ENCODE results near the gene TSPAN33.
"Not testable (repeated sequence)": the region's sequence is repeated elsewhere in the genome, so short reads cannot be mapped to it uniquely, and the experiment has no call there.

Gene TSPAN33

DNA sequence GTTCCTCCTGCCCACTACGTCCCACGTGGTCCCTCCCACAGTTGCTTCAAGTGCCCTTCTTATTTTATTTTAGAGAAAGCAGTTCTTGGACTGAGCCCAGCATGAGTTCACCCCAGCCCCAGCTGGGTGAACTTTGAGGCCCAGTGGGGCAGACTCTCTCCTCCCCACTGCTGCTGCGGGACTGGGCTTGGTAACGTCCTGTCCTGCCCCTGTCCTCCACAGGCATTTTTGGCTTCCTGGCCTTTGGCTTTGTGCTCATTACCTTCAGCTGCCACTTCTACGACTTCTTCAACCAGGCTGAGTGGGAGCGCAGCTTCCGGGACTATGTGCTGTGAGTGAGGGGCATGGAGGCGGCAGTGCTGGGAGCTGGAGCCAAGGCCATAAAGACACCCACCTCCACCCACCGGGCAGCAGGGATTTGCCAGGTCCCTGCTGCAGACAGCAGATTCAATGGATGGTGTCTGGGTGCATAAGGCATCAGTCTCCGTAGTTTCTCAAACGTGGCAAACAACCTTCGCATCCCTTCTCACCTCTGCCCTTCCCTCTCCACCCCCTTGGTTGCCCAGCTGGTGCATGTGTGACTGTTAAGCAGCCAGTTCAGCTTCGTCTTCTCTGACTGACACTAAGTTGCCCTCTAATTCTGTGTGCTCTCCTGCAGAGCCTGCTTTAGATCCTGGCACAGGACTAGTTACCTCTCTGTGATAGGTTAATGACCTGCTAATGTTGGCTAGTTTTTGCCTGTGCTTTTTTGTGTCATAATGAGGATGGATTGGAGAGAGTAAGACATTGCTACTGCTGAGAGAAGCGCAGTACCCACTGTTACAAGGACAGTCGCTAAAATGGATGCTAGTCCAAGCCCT is 64.8 kb downstream of the TSPAN33 start:
- no peak for DNase-seq (ENCODE audit: low read depth)

DNA sequence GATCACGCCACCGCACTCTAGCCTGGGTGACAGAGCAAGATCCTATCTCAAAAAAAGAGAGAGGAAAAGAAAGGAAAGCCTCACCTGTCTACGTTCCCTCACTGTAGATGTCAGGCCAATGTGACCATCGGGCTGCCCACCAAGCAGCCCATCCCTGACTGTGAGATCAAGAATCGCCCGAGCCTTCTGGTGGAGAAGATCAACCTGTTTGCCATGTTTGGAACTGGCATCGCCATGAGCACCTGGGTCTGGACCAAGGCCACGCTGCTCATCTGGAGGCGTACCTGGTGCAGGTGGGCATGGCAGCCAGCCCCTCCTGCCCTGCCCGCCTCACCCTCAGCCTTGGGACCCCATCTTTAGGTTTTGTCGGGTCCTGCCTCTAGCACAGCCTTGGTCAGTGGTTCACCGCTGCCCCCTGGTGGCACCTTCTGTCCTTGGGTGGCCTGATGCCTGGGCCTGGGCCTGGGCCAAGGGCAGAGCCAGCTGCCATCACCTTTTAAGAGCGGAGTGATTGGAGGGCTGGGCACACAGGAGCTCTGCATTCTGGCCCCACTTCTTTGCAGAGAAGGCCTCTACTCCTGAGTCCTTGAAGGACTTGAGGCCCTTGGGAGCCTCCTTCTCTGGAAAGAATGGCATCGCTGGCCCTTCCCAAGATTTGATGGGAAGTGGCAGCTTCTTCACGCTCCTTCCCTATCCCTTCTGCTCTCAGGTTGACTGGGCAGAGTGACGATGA is 65.9 kb downstream of the TSPAN33 start:
- no peak for DNase-seq (ENCODE audit: low read depth)

DNA sequence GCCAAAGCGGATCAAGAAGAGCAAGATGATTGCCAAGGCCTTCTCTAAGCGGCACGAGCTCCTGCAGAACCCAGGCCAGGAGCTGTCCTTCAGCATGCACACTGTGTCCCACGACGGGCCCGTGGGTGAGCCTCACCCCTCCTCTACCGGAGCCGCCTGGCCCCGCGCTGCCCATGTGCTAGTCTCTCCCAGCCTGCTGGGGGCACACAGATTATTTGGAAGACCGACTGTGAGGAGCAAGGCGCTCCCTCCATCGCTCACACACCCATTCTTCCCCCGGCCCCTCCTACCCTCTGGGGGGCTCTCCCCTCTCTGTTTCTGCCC is 66.4 kb downstream of the TSPAN33 start:
- no peak for DNase-seq (ENCODE audit: low read depth)

DNA sequence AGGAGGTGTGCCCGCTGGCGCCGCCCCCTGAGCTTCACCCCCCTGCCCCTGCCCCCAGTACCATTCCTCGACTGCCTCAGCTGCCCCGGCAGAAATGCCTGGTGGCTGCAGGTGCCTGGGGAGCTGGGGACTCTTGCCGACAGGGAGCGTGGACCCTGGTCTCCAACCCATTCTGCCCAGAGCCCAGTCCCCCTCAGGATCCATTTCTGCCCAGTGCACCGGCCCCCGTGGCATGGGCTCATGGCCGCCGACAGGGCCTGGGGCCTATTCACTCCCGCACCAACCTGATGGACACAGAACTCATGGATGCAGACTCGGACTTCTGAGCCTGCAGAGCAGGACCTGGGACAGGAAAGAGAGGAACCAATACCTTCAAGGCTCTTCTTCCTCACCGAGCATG is 67.6 kb downstream of the TSPAN33 start:
- DNase-seq (ENCODE audit: low read depth) = no peak

DNA sequence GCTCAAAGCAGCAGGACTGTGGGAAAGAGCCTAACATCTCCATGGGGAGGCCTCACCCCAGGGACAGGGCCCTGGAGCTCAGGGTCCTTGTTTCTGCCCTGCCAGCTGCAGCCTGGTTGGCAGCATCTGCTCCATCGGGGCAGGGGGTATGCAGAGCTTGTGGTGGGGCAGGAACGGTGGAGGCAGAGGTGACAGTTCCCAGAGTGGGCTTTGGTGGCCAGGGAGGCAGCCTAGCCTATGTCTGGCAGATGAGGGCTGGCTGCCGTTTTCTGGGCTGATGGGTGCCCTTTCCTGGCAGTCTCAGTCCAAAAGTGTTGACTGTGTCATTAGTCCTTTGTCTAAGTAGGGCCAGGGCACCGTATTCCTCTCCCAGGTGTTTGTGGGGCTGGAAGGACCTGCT is 68.1 kb downstream of the TSPAN33 start:
- DNase-seq (ENCODE audit: low read depth) = no peak

DNA sequence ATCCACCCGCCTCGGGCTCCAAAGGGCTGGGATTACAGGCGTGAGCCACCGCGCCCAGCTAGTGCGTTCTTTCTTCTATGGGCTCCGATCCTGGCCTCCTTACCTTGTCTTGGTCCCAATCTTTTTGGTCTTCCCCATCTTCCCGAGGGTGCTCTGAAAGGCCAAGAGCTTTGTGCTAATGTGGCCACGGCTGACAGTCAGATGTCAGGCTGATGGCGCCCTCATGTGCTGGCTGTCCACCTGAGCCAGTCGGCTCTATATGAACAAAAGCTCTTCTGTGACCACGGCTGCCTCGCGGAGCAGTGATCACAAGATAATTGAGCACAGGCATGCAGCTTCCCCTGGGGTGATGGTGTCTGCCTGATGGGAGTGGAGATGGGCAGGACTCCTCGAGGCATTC is 69.3 kb downstream of the TSPAN33 start:
- no peak for DNase-seq (ENCODE audit: low read depth)

DNA sequence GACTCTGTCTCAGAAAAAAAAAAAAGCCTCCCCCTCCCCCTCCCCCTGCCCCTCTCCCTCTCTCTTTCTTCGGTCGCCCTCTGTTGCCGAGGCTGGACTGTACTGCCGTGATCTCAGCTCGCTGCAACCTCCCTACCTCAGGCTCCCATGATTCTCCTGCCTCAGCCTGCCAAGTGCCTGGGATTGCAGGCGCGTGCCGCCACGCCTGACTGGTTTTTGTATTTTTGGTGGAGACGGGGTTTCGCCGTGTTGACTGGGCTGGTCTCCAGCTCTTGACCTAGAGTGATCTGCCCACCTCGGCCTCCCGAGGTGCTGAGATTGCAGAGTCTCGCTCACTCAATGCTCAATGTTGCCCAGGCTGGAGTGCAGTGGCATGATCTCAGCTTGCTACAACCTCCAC is 71.2 kb downstream of the TSPAN33 start:
- not testable (repeated sequence) for DNase-seq (ENCODE audit: low read depth)

DNA sequence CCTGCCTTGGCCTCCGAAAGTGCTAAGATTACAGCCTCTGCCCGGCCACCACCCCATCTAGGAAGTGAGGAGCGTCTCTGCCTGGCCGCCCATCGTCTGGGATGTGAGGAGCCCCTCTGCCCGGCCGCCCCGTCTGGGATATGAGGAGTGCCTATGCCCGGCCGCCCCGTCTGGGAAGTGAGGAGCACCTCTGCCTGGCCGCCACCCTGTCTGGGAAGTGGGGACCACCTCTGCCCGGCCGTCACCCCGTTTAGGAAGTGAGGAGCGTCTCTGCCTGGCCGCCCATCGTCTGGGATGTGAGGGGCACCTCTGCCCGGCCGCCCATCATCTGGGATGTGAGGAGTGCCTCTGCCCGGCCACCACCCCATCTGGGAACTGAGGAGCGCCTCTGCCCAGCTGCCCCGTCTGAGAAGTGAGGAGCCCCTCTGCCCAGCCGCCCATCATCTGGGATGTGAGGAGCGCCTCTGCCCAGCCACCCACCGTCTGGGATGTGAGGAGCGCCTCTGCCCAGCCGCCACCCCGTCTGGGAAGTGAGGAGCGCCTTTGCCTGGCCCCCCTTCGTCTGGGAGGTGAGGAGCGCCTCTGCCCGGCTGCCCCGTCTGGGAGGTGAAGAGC is 71.7 kb downstream of the TSPAN33 start:
- not testable (repeated sequence) for DNase-seq (ENCODE audit: low read depth)

DNA sequence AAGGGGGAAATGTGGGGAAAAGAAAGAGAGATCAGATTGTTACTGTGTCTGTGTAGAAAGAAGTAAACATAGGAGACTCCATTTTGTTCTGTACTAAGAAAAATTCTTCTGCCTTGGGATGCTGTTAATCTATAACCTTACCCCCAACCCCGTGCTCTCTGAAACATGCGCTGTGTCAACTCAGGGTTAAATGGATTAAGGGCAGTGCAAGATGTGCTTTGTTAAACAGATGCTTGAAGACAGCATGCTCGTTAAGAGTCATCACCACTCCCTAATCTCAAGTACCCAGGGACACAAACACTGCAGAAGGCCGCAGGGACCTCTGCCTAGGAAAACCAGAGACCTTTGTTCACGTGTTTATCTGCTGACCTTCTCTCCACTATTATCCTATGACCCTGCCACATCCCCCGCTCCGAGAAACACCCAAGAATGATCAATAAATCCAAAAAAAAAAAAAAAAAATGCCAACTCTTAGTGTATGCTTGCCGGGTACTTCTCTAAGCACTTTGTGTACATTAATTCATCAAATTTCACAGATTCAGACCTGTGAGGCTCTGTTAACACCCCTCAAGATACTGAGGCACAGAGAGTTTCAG is 72.4 kb downstream of the TSPAN33 start:
- DNase-seq (ENCODE audit: low read depth) = not testable (repeated sequence)

DNA sequence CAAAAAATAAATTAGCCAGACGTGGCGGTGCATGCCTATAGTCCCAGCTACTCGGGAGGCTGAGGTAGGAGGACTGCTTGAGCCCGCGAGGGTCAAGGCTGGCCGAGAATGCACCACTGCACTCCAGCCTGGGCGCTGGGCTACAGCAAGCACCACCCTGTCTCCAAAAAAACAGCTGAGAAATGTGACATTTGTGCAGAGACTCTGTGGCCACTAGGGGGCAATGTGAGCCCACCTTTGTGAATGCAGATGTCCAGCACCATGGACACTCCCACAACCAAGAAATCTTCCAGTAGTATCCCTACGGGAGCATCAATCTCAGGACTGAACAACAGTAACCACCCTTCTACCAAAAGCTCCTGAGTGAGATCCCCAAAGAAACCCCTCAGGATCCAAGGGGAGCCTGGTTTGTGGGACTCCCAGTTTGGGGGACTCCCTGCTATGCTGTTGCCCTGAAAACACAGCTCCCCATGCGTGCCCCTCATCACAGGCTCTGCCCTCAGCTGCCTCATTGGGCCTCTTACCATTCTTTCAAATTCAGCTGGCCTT is 74.1 kb downstream of the TSPAN33 start:
- DNase-seq (ENCODE audit: low read depth) = peak; percentile 51

DNA sequence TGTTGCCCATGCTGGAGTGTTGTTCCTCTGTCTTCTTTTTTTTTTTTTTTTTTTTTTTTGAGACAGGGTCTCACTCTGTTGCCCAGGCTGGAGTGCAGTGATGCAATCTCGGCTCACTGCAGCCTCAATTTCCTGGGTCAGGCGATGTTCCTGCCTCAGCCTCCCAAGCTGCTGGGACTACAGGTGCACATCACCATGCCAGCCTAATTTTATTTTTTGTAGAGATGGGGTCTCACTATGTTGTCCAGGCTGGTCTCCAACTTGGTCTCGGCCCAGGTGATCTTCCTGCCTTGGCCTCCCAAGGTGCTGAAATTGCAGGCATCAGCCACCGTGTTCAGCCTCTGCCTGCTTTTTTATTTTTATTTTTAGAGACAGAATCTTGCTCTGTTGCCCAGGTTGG is 74.7 kb downstream of the TSPAN33 start:
- DNase-seq (ENCODE audit: low read depth) = not testable (repeated sequence)
